Pancreas (tissue), 10 donors: Measurements from ENCODE around the gene ARMC6. TPM values are rescaled to one million over a fixed set of nuclear protein-coding genes. Genes with fewer than 3 reads are reported as not detected.

Experiments
- ATAC-seq, 4 donors: fragments of 200-7000 bp; cut with Tn5 transposase; one replicate each; pipeline versions ENCODE4 v1.8.0 to v1.9.1; 2020; ENCODE audit warnings: mild to moderate bottlenecking in 4 of 4, moderate library complexity in 4 of 4
- DNase-seq, 6 donors: peaks; one replicate each; pipeline ENCODE4 v3.0.0-alpha.2; 2020
- FAIRE-seq: peaks from 2 replicates; lab custom pipeline; 2012; peaks lifted over from hg19 to GRCh38; lab: Jason Lieb, UNC
- H3K27ac ChIP-seq, 4 donors: fragments of 200-600 bp; sonication (generic); 1 replicate in 3 of 4; 2 replicates in 1 of 4; pipeline versions ENCODE4 v1.5.0 to v1.8.0; 2020
- H3K27me3 ChIP-seq, 4 donors: fragments of 200-600 bp; one replicate each; pipeline ENCODE4 v1.8.0; 2021
- H3K36me3 ChIP-seq, 3 donors: fragments of 200-600 bp; sonication (generic) in 1 of 3; one replicate each; pipeline versions ENCODE4 v1.5.0 to v1.8.0; 2020 to 2021
- H3K4me1 ChIP-seq, 3 donors: fragments of 200-600 bp; one replicate each; pipeline ENCODE4 v1.8.0; 2021
- H3K4me3 ChIP-seq, 4 donors: fragments of 200-600 bp; sonication (generic) in 2 of 4; one replicate each; pipeline versions ENCODE4 v1.5.0 to v1.8.0; 2020 to 2021
- H3K9me3 ChIP-seq, 4 donors: fragments of 200-600 bp; one replicate each; pipeline ENCODE4 v1.8.0; 2021
- WGBS, 2 donors: extraction: QIAGEN DNeasy Blood & Tissue Kit; methylation state at CpG; one replicate each; pipeline ENCODE4 v1.1.7; 2013; 5-methylcytosine and 5-hydroxymethylcytosine counted together
- intact Hi-C, 3 donors: fragments of 100-400 bp; cut with DNase I; formaldehyde crosslinking; loops; one replicate each; pipeline versions ENCODE4 v1.11.1 to v1.14.2; 2022
- polyA plus RNA-seq, 2 donors: library from polyadenylated mRNA; stranded (reverse); fragments of 200-250 nt; gene quantifications; one replicate each; pipeline ENCODE4 v1.2.3, GENCODE V29; 2013
- total RNA-seq, 6 donors: library from RNA; stranded (reverse); fragmentation: NEBNext Ultra II Directional in 4 of 6; extraction: Animal tissue kit (Norgen Biotek cat#: 25700) in 4 of 6; gene quantifications; one replicate each; pipeline versions ENCODE4 v1.2.1 to v1.2.4, GENCODE V29; 2021 to 2023
- TF ChIP-seq, protein P1 (sequence below), 4 donors: fragments of 200-600 bp; sonication (generic) in 3 of 4; IDR thresholded peaks; one replicate each; pipeline versions ENCODE4 v1.5.0 to v1.8.0; 2021; ENCODE audit warnings: antibody characterized with exemption in 4 of 4
- donor health status: healthy with polysubstance abuse.
- donor health status: DM: no; HTN: no; CAD: no; lungs with moderate emphysema.
- donor health status: DM: no; HTN: no; CAD: no.
- donor health status: control.
- donor health status: control.
- donor health status: Bipolar disorder and iron deficiency.
- donor health status: DM: yes; HTN: yes; CAD: no.
- donor health status: DM: no; HTN: no; CAD: no.
- donor health status: DM: no; HTN: no; CAD: no.
- donor health status: DM: yes; HTN: yes; CAD: no.

ARMC6 gene
- 1 to 10 TPM; 3.1 to 8.8 (median 7.0) TPM for total RNA-seq
- polyA plus RNA-seq: 10 to 100 TPM; 16.6 to 18.3 TPM

DNA sequence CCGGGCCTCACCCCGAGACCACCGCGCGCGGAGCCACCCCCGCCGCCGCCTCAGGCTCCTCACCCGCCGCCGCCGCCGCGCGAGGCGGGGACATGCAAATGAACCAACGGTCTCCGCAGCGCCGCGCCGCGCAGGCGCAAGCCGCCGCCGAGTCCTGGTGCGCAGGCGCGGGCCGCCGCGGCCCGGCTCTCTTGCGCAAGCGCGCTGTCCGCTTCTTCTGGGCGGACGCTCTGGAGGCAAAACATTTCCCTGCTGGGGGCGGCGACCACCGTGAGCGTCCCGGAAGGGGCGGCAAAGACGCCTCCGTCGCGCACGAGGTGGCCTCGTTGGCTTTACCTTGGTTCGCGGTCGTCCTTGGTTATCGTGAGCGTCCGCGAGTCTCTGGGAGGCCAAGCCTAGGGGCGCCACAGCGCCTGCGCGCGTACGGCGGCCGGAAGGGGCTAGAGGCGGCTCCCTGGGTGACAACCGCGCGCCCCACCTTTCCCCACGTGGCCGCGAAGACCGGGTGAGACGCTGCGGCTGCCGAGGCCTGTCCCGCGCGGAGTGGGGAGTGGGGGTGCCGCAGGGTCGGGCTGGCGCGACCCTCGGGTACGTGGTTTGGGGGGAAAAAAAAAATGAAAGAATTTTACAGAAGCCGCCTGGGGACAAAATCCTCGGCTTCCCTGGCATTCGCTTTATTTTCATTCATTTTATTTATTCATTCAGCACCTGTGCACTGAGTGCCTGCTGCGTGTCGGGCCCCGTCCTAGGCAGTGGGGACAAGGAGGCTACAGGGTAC lies at the start of gene ARMC6, which contains the start of gene SUGP2:
Gene ARMC6, plus strand, starts transcription at position 178 of the 778 bp plus-strand sequence. CDS start 607 bp downstream, outside the sequence.
Gene SUGP2, minus strand, starts transcription at position 92 of the 778 bp plus-strand sequence. CDS start 2,446 bp downstream, outside the sequence.
- H3K4me1 ChIP-seq: peaks cover 0 to 6% (median 6%) of the 10 kb centered on the region in 3 donors
- WGBS, 2 donors: 0% methylated on average over 62 to 94 of the region's 94 CpGs
- no peaks in the 10 kb centered on the region for H3K27me3 ChIP-seq
- H3K36me3 ChIP-seq: peaks cover 0 to 2% (median 0%) of the 10 kb centered on the region in 3 donors
- DNase-seq: peak; percentile 74 to 95 (median 88)
- peak within 1 kb of the TSS; percentile 89 to 96 (median 93) for H3K27ac ChIP-seq
- H3K9me3 ChIP-seq: no peaks in the 10 kb centered on the region
- peak; percentile 92 to 95 (median 94) for ATAC-seq
- TF ChIP-seq, protein P1, sequence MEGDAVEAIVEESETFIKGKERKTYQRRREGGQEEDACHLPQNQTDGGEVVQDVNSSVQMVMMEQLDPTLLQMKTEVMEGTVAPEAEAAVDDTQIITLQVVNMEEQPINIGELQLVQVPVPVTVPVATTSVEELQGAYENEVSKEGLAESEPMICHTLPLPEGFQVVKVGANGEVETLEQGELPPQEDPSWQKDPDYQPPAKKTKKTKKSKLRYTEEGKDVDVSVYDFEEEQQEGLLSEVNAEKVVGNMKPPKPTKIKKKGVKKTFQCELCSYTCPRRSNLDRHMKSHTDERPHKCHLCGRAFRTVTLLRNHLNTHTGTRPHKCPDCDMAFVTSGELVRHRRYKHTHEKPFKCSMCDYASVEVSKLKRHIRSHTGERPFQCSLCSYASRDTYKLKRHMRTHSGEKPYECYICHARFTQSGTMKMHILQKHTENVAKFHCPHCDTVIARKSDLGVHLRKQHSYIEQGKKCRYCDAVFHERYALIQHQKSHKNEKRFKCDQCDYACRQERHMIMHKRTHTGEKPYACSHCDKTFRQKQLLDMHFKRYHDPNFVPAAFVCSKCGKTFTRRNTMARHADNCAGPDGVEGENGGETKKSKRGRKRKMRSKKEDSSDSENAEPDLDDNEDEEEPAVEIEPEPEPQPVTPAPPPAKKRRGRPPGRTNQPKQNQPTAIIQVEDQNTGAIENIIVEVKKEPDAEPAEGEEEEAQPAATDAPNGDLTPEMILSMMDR (IDR thresholded peaks at IDR 0.05): no peak
- peak within 1 kb of the TSS; percentile 64 to 94 (median 80) for H3K4me3 ChIP-seq
- no peak for FAIRE-seq
- intact Hi-C loops: no loop called here

DNA sequence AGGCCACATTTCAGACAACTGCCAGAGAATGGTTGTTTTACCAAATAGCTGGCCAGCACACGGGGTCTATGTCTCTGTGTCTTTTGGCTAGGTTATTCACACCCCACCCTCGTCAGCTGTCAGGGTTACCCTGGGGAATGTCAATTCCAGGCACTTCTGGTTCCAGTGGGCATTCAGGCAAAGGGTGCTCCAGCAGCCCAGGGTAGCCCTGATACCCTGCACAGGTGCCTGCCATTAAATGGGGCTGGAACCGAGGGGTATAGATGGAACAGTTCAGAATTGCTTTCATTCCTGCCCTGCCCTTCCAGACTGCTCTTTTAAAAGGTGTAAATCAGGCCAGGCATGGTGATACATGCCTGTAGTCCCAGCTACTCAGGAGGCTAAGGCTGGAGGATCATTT lies 49.2 kb upstream of the ARMC6 start:
- H3K27ac ChIP-seq: no peak overlapping the region
- no peaks in the 10 kb centered on the region for H3K36me3 ChIP-seq
- ATAC-seq (no peak), DNase-seq (no peak), FAIRE-seq (no peak)
- 61 to 64% methylated on average over 3 of the region's 3 CpGs for WGBS, 2 donors
- no peaks in the 10 kb centered on the region for H3K9me3 ChIP-seq
- no peaks in the 10 kb centered on the region for H3K27me3 ChIP-seq
- H3K4me3 ChIP-seq: no peak overlapping the region
- TF ChIP-seq, protein P1 (IDR thresholded peaks at IDR 0.05): no peak
- no peaks in the 10 kb centered on the region for H3K4me1 ChIP-seq
- intact Hi-C loops: loop anchor here in 1 of 3 donors (10.0 kb wide), 2 partner anchors 89 to 529 kb away; partner anchors contain the start of gene CERS1

DNA sequence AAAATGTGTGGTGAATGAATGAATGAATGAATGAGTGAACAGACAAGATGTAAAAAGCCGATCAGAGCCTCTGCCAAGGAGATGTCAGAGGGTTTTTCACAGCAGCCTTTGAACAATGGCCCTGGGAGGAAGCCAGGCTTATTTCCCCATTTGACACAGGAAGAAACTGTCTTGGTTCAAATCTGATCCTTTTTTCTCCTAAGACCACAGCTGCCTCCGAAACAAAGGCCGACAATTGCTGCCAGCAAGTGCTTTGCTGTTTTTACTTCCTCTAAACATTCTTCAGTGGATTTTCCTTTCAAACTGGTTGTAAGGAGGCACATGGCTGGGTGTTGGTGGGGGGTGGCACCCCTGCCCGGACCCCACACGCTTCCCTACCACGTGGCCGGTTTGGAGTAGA lies 48.1 kb upstream of the ARMC6 start:
- Histone ChIP-seq H3K4me3 (no peak overlapping the region), H3K36me3 (no peaks in the 10 kb centered on the region), H3K27ac (peak overlapping the region in 1 of 4 donors; percentile 30), H3K4me1 (no peaks in the 10 kb centered on the region), H3K27me3 (no peaks in the 10 kb centered on the region), H3K9me3 (no peaks in the 10 kb centered on the region)
- no peak for FAIRE-seq
- ATAC-seq: peak in 1 of 4 donors; percentile 44
- WGBS, 2 donors: 70 to 75% methylated on average over 7 of the region's 7 CpGs
- no peak for DNase-seq
- intact Hi-C loops: loop anchor here in 1 of 3 donors (10.0 kb wide), 2 partner anchors 90 to 530 kb away; partner anchors contain the start of gene CERS1
- TF ChIP-seq, protein P1 (IDR thresholded peaks at IDR 0.05): no peak

DNA sequence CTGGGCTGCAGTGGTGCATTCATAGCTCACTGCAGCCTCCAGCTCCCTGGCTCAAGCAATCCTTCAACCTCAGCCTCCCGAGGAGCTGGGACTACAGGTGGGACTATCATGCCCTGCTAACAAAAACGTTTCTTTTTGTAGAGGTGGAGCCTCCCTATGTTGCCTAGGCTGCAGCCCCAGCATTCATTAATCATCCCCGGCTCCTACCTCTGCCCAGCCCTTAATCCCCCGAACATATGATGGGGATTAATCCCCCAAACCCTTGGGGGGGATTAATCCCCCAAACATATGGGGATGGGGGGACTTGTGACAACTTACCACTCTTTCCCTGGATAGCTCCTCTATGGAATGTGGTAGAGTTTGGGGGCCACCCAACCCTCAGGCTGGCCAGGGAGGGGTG lies 45.9 kb upstream of the ARMC6 start:
- ATAC-seq (no peak), FAIRE-seq (no peak), DNase-seq (no peak)
- Histone ChIP-seq H3K27me3 (no peaks in the 10 kb centered on the region), H3K4me1 (no peaks in the 10 kb centered on the region), H3K4me3 (no peak overlapping the region), H3K36me3 (peaks cover 0 to 7% (median 0%) of the 10 kb centered on the region in 3 donors), H3K9me3 (no peaks in the 10 kb centered on the region), H3K27ac (no peak overlapping the region)
- TF ChIP-seq, protein P1 (IDR thresholded peaks at IDR 0.05): no peak
- 52 to 59% methylated on average over 4 of the region's 4 CpGs for WGBS, 2 donors
- intact Hi-C loops: loop anchor here in 1 of 3 donors (10.0 kb wide), 2 partner anchors 93 to 533 kb away; partner anchors contain the start of gene CERS1
